H9 (cell line): ENCODE measurements around the gene SSPN. TPM values are rescaled to one million over a fixed set of nuclear protein-coding genes. Genes with fewer than 3 reads are reported as not detected.

Experiments used
- DNase-seq: peaks from one replicate; pipeline ENCODE4 v3.0.0-alpha.2; 2017
- H2AFZ ChIP-seq: one replicate; pipeline ENCODE4 v1.6.1; 2013; ENCODE audit warnings: mild to moderate bottlenecking, low read length, control low read depth, moderate library complexity
- H2AK5ac ChIP-seq: 2 replicates; pipeline ENCODE4 v1.6.1; 2013; ENCODE audit warnings: low read length, control low read depth, mixed read lengths; ENCODE audit not compliant: insufficient read length
- H2BK120ac ChIP-seq: one replicate; pipeline ENCODE4 v1.6.1; 2013; ENCODE audit warnings: low read depth, mild to moderate bottlenecking, low read length, control low read depth, inconsistent platforms; ENCODE audit not compliant: poor library complexity, severe bottlenecking
- H2BK12ac ChIP-seq: 2 replicates; pipeline ENCODE4 v1.6.1; 2013; ENCODE audit warnings: low read length, control low read depth, mixed read lengths, low read depth; ENCODE audit not compliant: insufficient read length
- H2BK15ac ChIP-seq: 2 replicates; pipeline ENCODE4 v1.6.1; 2013; ENCODE audit warnings: low read depth, low read length, control low read depth
- H2BK20ac ChIP-seq: one replicate; pipeline ENCODE4 v1.6.1; 2013; ENCODE audit warnings: low read depth, mild to moderate bottlenecking, low read length, control low read depth, inconsistent platforms; ENCODE audit not compliant: poor library complexity, severe bottlenecking
- H2BK5ac ChIP-seq: 2 replicates; pipeline ENCODE4 v1.6.1; 2013; ENCODE audit warnings: low read length, control low read depth, mixed read lengths; ENCODE audit not compliant: insufficient read length
- H3K14ac ChIP-seq: 2 replicates; pipeline ENCODE4 v1.6.1; 2013; ENCODE audit warnings: low read length, control low read depth; ENCODE audit not compliant: insufficient read depth
- H3K18ac ChIP-seq: 2 replicates; pipeline ENCODE4 v1.6.1; 2013; ENCODE audit warnings: low read depth, mild to moderate bottlenecking, mixed read lengths, low read length, control low read depth; ENCODE audit not compliant: insufficient read length
- H3K23ac ChIP-seq: 2 replicates; pipeline ENCODE4 v1.6.1; 2013; ENCODE audit warnings: low read length, control low read depth, mixed read lengths, low read depth; ENCODE audit not compliant: insufficient read length
- H3K23me2 ChIP-seq: 2 replicates; pipeline ENCODE4 v1.6.1; 2013; ENCODE audit warnings: low read depth, mild to moderate bottlenecking, mixed read lengths, low read length, control low read depth; ENCODE audit not compliant: insufficient read length, poor library complexity, severe bottlenecking
- H3K27ac ChIP-seq: 2 replicates; pipeline ENCODE4 v1.5.1; 2013; ENCODE audit warnings: low read length, control low read depth, mixed read lengths, low read depth; ENCODE audit not compliant: insufficient read length
- H3K27me3 ChIP-seq: 2 replicates; pipeline ENCODE4 v1.6.1; 2013; ENCODE audit warnings: low read length, control low read depth, inconsistent platforms; ENCODE audit not compliant: insufficient read depth
- H3K4ac ChIP-seq: 2 replicates; pipeline ENCODE4 v1.6.1; 2013; ENCODE audit warnings: low read depth, mild to moderate bottlenecking, control low read depth, inconsistent platforms, low read length, moderate library complexity
- H3K4me1 ChIP-seq: 2 replicates; pipeline ENCODE4 v1.6.1; 2013; ENCODE audit warnings: low read length, control low read depth, inconsistent platforms; ENCODE audit not compliant: insufficient read depth
- H3K4me2 ChIP-seq: 2 replicates; pipeline ENCODE4 v1.6.1; 2013; ENCODE audit warnings: low read length, control low read depth, mixed read lengths; ENCODE audit not compliant: insufficient read length, insufficient read depth
- H3K56ac ChIP-seq: 2 replicates; pipeline ENCODE4 v1.6.1; 2013; ENCODE audit warnings: low read depth, mild to moderate bottlenecking, mixed read lengths, low read length, control low read depth; ENCODE audit not compliant: insufficient read length
- H3K79me1 ChIP-seq: 2 replicates; pipeline ENCODE4 v1.6.1; 2013; ENCODE audit warnings: low read depth, mild to moderate bottlenecking, moderate library complexity, low read length, control low read depth, inconsistent platforms; ENCODE audit not compliant: insufficient read depth, poor library complexity, severe bottlenecking
- H3K79me2 ChIP-seq: 2 replicates; pipeline ENCODE4 v1.6.1; 2013; ENCODE audit warnings: low read length, control low read depth, inconsistent platforms; ENCODE audit not compliant: insufficient read depth
- H3K9ac ChIP-seq: 2 replicates; pipeline ENCODE4 v1.6.1; 2013; ENCODE audit warnings: low read length, control low read depth, mixed read lengths; ENCODE audit not compliant: insufficient read length; ENCODE audit errors: extremely low read depth
- H3K9me3 ChIP-seq: one replicate; pipeline ENCODE4 v1.6.1; 2013; ENCODE audit warnings: low read depth, low read length, inconsistent platforms; ENCODE audit not compliant: control insufficient read depth
- H3T11ph ChIP-seq: one replicate; pipeline ENCODE4 v1.6.1; 2013; ENCODE audit warnings: mild to moderate bottlenecking, low read length, control low read depth, inconsistent platforms
- H4K20me1 ChIP-seq: one replicate; pipeline ENCODE4 v1.6.1; 2013; ENCODE audit not compliant: control insufficient read depth, insufficient read length, insufficient read depth
- H4K5ac ChIP-seq: 2 replicates; pipeline ENCODE4 v1.6.1; 2013; ENCODE audit warnings: low read depth, mild to moderate bottlenecking, mixed read lengths, low read length, control low read depth; ENCODE audit not compliant: insufficient read length
- H4K8ac ChIP-seq: replicated peaks from 2 replicates; pipeline ENCODE4 v1.6.1; 2013; ENCODE audit warnings: low read length, control low read depth, mixed read lengths, low read depth; ENCODE audit not compliant: insufficient read length
- H4K91ac ChIP-seq: 2 replicates; pipeline ENCODE4 v1.6.1; 2013; ENCODE audit warnings: low read depth, mild to moderate bottlenecking, moderate library complexity, mixed read lengths, low read length, control low read depth; ENCODE audit not compliant: insufficient read length
- H3K27ac Mint-ChIP-seq, 3 experiments: 2 replicates in 2 of 3; 3 replicates in 1 of 3; pipeline ENCODE4 v1.8.0; 2020 to 2021; ENCODE audit warnings: mixed read lengths in 3 of 3, mild to moderate bottlenecking in 1 of 3, moderate library complexity in 1 of 3
- H3K27me3 Mint-ChIP-seq: 2 replicates; pipeline ENCODE4 v1.8.0; 2021; ENCODE audit warnings: low read depth, mild to moderate bottlenecking, moderate library complexity, mixed read lengths
- H3K36me3 Mint-ChIP-seq, 3 experiments: 2 replicates in 2 of 3; 3 replicates in 1 of 3; pipeline ENCODE4 v1.8.0; 2020 to 2021; ENCODE audit warnings: low read depth in 3 of 3, mixed read lengths in 3 of 3; ENCODE audit not compliant: insufficient read depth in 1 of 3
- H3K4me1 Mint-ChIP-seq, 2 experiments: 2 replicates each; pipeline ENCODE4 v1.8.0; 2020; ENCODE audit warnings: mixed read lengths in 2 of 2
- H3K4me3 Mint-ChIP-seq, 2 experiments: 2 replicates in 1 of 2; 3 replicates in 1 of 2; pipeline ENCODE4 v1.8.0; 2020 to 2021; ENCODE audit warnings: mild to moderate bottlenecking in 2 of 2, mixed read lengths in 2 of 2, moderate library complexity in 1 of 2
- H3K9me3 Mint-ChIP-seq, 2 experiments: 2 replicates in 1 of 2; 3 replicates in 1 of 2; pipeline ENCODE4 v1.8.0; 2020; ENCODE audit warnings: mild to moderate bottlenecking in 2 of 2, mixed read lengths in 2 of 2, moderate library complexity in 1 of 2
- WGBS: extraction: QIAGEN DNeasy Blood & Tissue Kit; methylation state at CpG from one replicate; pipeline ENCODE4 v1.1.7; 2013; ENCODE audit warnings: missing lambda C conversion rate, low lambda C conversion rate, mixed read lengths; ENCODE audit not compliant: insufficient read length; ENCODE audit errors: extremely low coverage; 5-methylcytosine and 5-hydroxymethylcytosine counted together
- total RNA-seq: library from RNA; stranded (reverse); gene quantifications from 2 replicates; pipeline ENCODE4 v1.2.1, GENCODE V29; 2021
- TF ChIP-seq, protein P1 (sequence below): fragments of 200-600 bp; sonication (generic); conservative IDR thresholded peaks from 3 replicates; pipeline ENCODE4 v1.8.0; 2021; ENCODE audit warnings: antibody characterized with exemption, mild to moderate bottlenecking

The SSPN gene
- total RNA-seq, 1 experiment from 2014 or later, result 0.81 TPM

DNA sequence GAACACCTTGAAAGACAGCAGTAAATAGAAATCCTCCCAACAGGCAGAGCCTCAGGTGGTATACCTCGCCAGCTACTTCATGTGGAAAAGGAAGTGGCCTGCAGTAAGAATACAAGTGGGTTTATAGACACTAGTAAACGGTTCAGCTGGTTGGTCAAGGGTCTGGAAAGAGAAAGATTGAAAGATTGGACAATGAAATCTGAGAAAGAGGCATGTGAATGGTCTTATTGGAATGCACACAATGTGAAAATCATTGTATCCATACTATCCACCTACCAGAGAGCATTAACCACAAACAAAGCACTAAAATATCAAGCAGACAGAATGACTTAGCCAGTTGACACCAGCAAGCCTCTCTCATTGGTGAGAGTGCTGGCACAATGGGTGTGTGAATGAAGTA lies 98.2 kb downstream of the SSPN start:
- no peak overlapping the region for H2BK15ac ChIP-seq
- no peak overlapping the region for H2BK5ac ChIP-seq
- no peak overlapping the region for H3T11ph ChIP-seq
- H4K8ac ChIP-seq, result no peak overlapping the region
- no peak overlapping the region for H2BK120ac ChIP-seq
- Mint-ChIP-seq H3K4me1 (peaks cover 0 to 4% of the 10 kb centered on the region in 2 experiments; a peak in 1 of 4 replicates), H3K27ac (no peak overlapping the region), H3K27me3 (no peaks in the 10 kb centered on the region; the same call in 1 of the 2 replicates), H3K36me3 (no peaks in the 10 kb centered on the region), H3K9me3 (no peaks in the 10 kb centered on the region), H3K4me3 (no peak overlapping the region)
- H3K27ac ChIP-seq, result no peak overlapping the region
- H3K79me2 ChIP-seq, result no peaks in the 10 kb centered on the region
- no peak overlapping the region for H3K4me2 ChIP-seq
- no peaks in the 10 kb centered on the region for H3K4me1 ChIP-seq
- H3K9ac ChIP-seq, result no peak overlapping the region
- no peak overlapping the region for H3K23ac ChIP-seq
- H3K4ac ChIP-seq, result no peak overlapping the region
- no peak overlapping the region for H2BK20ac ChIP-seq
- no peak overlapping the region for H4K91ac ChIP-seq
- H3K18ac ChIP-seq, result no peak overlapping the region
- DNase-seq, result no peak
- H3K23me2 ChIP-seq, result no peaks in the 10 kb centered on the region
- H2AFZ ChIP-seq, result no peak overlapping the region
- no peak overlapping the region for H4K5ac ChIP-seq
- no peak overlapping the region for H3K56ac ChIP-seq
- H4K20me1 ChIP-seq, result no peaks in the 10 kb centered on the region
- H3K79me1 ChIP-seq, result no peaks in the 10 kb centered on the region
- H2BK12ac ChIP-seq, result no peak overlapping the region
- no peaks in the 10 kb centered on the region for H3K9me3 ChIP-seq
- no peak overlapping the region for H2AK5ac ChIP-seq
- TF ChIP-seq, protein P1, sequence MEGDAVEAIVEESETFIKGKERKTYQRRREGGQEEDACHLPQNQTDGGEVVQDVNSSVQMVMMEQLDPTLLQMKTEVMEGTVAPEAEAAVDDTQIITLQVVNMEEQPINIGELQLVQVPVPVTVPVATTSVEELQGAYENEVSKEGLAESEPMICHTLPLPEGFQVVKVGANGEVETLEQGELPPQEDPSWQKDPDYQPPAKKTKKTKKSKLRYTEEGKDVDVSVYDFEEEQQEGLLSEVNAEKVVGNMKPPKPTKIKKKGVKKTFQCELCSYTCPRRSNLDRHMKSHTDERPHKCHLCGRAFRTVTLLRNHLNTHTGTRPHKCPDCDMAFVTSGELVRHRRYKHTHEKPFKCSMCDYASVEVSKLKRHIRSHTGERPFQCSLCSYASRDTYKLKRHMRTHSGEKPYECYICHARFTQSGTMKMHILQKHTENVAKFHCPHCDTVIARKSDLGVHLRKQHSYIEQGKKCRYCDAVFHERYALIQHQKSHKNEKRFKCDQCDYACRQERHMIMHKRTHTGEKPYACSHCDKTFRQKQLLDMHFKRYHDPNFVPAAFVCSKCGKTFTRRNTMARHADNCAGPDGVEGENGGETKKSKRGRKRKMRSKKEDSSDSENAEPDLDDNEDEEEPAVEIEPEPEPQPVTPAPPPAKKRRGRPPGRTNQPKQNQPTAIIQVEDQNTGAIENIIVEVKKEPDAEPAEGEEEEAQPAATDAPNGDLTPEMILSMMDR, result no peak
- H3K27me3 ChIP-seq, result no peaks in the 10 kb centered on the region
- no CpG with 5 or more reads among the region's 2 CpGs for WGBS
- no peak overlapping the region for H3K14ac ChIP-seq
